CD4-positive, CD25-positive, alpha-beta regulatory T cell (primary cell): ENCODE results near the gene PNPLA3. TPM values are rescaled to one million over a fixed set of nuclear protein-coding genes. Genes with fewer than 3 reads are reported as not detected.
A peak's percentile ranks its signal among the peaks of the same experiment; 100 is the strongest.

Experiments used
- ATAC-seq, 2 donors: fragments of 150-1000 bp; cut with Tn5 transposase; one replicate each; pipeline ENCODE4 v1.10.0; 2021; ENCODE audit warnings: low read depth in 2 of 2, moderate number of reproducible peaks in 2 of 2, moderate library complexity in 1 of 2
- DNase-seq, 3 donors: peaks; one replicate each; pipeline versions ENCODE4 v3.0.0 to v3.0.0-alpha.2; 2012 to 2022; ENCODE audit warnings: mixed read lengths in 1 of 3
- H3K27ac ChIP-seq: one replicate; pipeline ENCODE4 v1.7.0; 2013; ENCODE audit warnings: mild to moderate bottlenecking, low read length; ENCODE audit not compliant: insufficient read depth, poor library complexity, severe bottlenecking
- H3K27me3 ChIP-seq: one replicate; pipeline ENCODE4 v1.7.0; 2013; ENCODE audit warnings: low read length; ENCODE audit not compliant: control insufficient read depth, insufficient read depth
- H3K36me3 ChIP-seq: one replicate; pipeline ENCODE4 v1.7.0; 2013; ENCODE audit warnings: mild to moderate bottlenecking, low read length, moderate library complexity; ENCODE audit not compliant: control insufficient read depth, insufficient read depth
- H3K4me1 ChIP-seq: 2 replicates; pipeline ENCODE4 v1.7.0; 2013; ENCODE audit warnings: mild to moderate bottlenecking, low read length; ENCODE audit not compliant: insufficient read depth, control insufficient read depth, poor library complexity, severe bottlenecking
- H3K4me3 ChIP-seq: one replicate; pipeline ENCODE4 v1.7.0; 2013; ENCODE audit warnings: low read depth, mild to moderate bottlenecking, low read length, moderate library complexity
- H3K9me3 ChIP-seq, 2 experiments: 1 replicate in 1 of 2; 2 replicates in 1 of 2; pipeline ENCODE4 v1.7.0; 2013; ENCODE audit warnings: low read length in 2 of 2, mild to moderate bottlenecking in 1 of 2, moderate library complexity in 1 of 2; ENCODE audit not compliant: control insufficient read depth in 2 of 2
- H3K27ac Mint-ChIP-seq, 3 donors: one replicate each; pipeline ENCODE4 v1.8.0; 2020 to 2022; ENCODE audit warnings: mild to moderate bottlenecking in 3 of 3, mixed read lengths in 3 of 3, moderate library complexity in 2 of 3
- H3K27me3 Mint-ChIP-seq: one replicate; pipeline ENCODE4 v1.8.0; 2022; ENCODE audit warnings: mild to moderate bottlenecking, mixed read lengths
- H3K36me3 Mint-ChIP-seq: one replicate; pipeline ENCODE4 v1.8.0; 2020; ENCODE audit warnings: mixed read lengths
- H3K4me1 Mint-ChIP-seq, 4 donors: one replicate each; pipeline ENCODE4 v1.8.0; 2020 to 2022; ENCODE audit warnings: mixed read lengths in 4 of 4, mild to moderate bottlenecking in 1 of 4
- H3K4me3 Mint-ChIP-seq, 4 donors: one replicate each; pipeline ENCODE4 v1.8.0; 2020 to 2022; ENCODE audit warnings: mild to moderate bottlenecking in 4 of 4, mixed read lengths in 4 of 4, moderate library complexity in 3 of 4
- H3K9me3 Mint-ChIP-seq, 7 donors: one replicate each; pipeline ENCODE4 v1.8.0; 2020 to 2022; ENCODE audit warnings: mixed read lengths in 7 of 7, mild to moderate bottlenecking in 3 of 7, moderate library complexity in 2 of 7
- polyA plus RNA-seq, 4 donors: library from polyadenylated mRNA; unstranded; fragments of 300-500 nt; fragmentation: Illumina TruSeq; gene quantifications; one replicate each; pipeline ENCODE4 v1.2.3, GENCODE V29; 2021
- total RNA-seq: library from RNA; stranded (reverse); gene quantifications from one replicate; pipeline ENCODE4 v1.2.3, GENCODE V29; 2022

PNPLA3 gene
- total and polyA plus RNA-seq, 5 donors from 2014 or later = not detected

- Mint-ChIP-seq H3K27me3 (peaks cover 33% of the 10 kb centered on the region), H3K9me3 (no peaks in the 10 kb centered on the region), H3K36me3 (no peaks in the 10 kb centered on the region), H3K4me3 (no peak overlapping the region), H3K4me1 (peaks cover 0 to 7% (median 5%) of the 10 kb centered on the region in 4 donors), H3K27ac (no peak overlapping the region)
- peaks cover 7% of the 10 kb centered on the region for H3K4me1 ChIP-seq
- no peaks in the 10 kb centered on the region for H3K36me3 ChIP-seq
- H3K27me3 ChIP-seq = peaks cover 2% of the 10 kb centered on the region
- no peak for ATAC-seq
- H3K4me3 ChIP-seq = no peak overlapping the region
- no peak overlapping the region for H3K27ac ChIP-seq
- DNase-seq = no peak
- H3K9me3 ChIP-seq = no peaks in the 10 kb centered on the region
These were observed 4.3 kb upstream of the PNPLA3 start for GRCh38 chr22:43919106-43919973.

- Histone ChIP-seq H3K27ac (no peak overlapping the region), H3K27me3 (peaks cover 2% of the 10 kb centered on the region), H3K36me3 (no peaks in the 10 kb centered on the region), H3K4me3 (no peak overlapping the region), H3K9me3 (no peaks in the 10 kb centered on the region), H3K4me1 (peaks cover 9% of the 10 kb centered on the region)
- H3K27ac Mint-ChIP-seq = no peak overlapping the region
- no peak for DNase-seq
- no peak for ATAC-seq
- H3K4me1 Mint-ChIP-seq = peaks cover 0 to 14% (median 9%) of the 10 kb centered on the region in 4 donors
- no peaks in the 10 kb centered on the region for H3K36me3 Mint-ChIP-seq
- H3K9me3 Mint-ChIP-seq = no peaks in the 10 kb centered on the region
- no peak overlapping the region for H3K4me3 Mint-ChIP-seq
- peaks cover 53% of the 10 kb centered on the region for H3K27me3 Mint-ChIP-seq
These were observed 2.2 kb upstream of the PNPLA3 start for GRCh38 chr22:43921370-43921769.

- no peak overlapping the region for H3K27ac ChIP-seq
- Mint-ChIP-seq H3K27ac (no peak overlapping the region), H3K27me3 (peaks cover 55% of the 10 kb centered on the region), H3K9me3 (no peaks in the 10 kb centered on the region), H3K36me3 (no peaks in the 10 kb centered on the region), H3K4me1 (peaks cover 0 to 14% (median 9%) of the 10 kb centered on the region in 4 donors), H3K4me3 (no peak overlapping the region)
- H3K9me3 ChIP-seq = no peaks in the 10 kb centered on the region
- DNase-seq (no peak), ATAC-seq (no peak)
- H3K36me3 ChIP-seq = no peaks in the 10 kb centered on the region
- no peak overlapping the region for H3K4me3 ChIP-seq
- H3K4me1 ChIP-seq = peaks cover 9% of the 10 kb centered on the region
- H3K27me3 ChIP-seq = peaks cover 2% of the 10 kb centered on the region
These were observed 1.5 kb upstream of the PNPLA3 start for GRCh38 chr22:43922123-43922522.

DNA sequence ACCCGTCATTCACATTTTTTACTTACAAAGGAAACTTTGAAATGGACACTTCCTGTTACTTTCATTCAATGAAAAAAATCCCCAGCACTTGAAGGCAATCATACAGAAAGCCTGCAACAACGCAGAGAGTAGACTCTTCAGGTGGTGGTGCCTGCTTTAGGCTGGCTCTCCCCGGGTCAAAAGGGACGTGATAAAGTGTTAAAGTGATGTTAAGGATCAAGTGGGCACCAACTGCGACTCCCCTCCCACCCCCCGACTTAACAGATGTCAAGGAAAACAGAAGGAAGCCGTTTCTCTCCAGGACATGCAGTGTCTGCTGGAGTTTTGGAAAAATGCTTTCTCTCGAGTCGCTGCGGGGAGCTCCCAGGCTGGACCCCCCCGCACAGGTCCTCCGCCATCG is 414 bp upstream of the PNPLA3 start:
- Histone ChIP-seq H3K27ac (no peak overlapping the region), H3K4me3 (no peak overlapping the region), H3K9me3 (no peaks in the 10 kb centered on the region), H3K4me1 (peaks cover 9% of the 10 kb centered on the region), H3K36me3 (no peaks in the 10 kb centered on the region), H3K27me3 (peaks cover 2% of the 10 kb centered on the region)
- Mint-ChIP-seq H3K4me3 (peak overlapping the region; percentile 79 to 90 (median 84)), H3K4me1 (peaks cover 0 to 14% (median 9%) of the 10 kb centered on the region in 4 donors), H3K36me3 (peaks cover 3% of the 10 kb centered on the region), H3K27me3 (peaks cover 55% of the 10 kb centered on the region), H3K27ac (peak overlapping the region in 1 of 3 donors; percentile 57), H3K9me3 (peaks cover 0 to 2% (median 0%) of the 10 kb centered on the region in 7 donors)
- peak in 1 of 2 donors; percentile 46 for ATAC-seq
- peak in 1 of 3 donors; percentile 31 for DNase-seq

DNA sequence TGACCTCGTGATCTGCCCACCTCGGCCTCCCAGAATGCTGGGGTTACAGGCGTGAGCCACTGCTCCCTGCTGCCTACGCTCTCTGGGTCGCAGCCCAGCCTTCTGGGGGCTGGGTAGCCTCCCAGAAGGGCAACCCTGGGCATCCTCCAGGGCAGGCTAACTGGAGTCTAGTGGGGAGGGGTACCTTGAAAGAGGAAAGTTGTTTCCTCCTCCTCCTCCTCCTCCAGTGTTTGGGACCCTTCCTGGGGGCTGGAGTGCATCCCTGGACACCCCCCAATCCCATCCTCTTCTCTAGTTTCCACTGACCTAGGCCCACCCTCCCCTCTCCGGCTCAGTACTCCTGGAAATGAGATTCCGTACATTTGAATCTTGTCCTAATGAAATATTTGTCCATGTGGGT is 1.3 kb downstream of the PNPLA3 start:
- peak overlapping the region in 1 of 3 donors; percentile 41 for H3K27ac Mint-ChIP-seq

GRCh38 chr22:43925433-43926348 is 2.1 kb downstream of the PNPLA3 start:
- Mint-ChIP-seq H3K9me3 (peaks cover 0 to 4% (median 0%) of the 10 kb centered on the region in 7 donors), H3K27ac (peak overlapping the region in 1 of 3 donors; percentile 41), H3K4me3 (peak overlapping the region in 3 of 4 donors; percentile 26 to 74 (median 52)), H3K36me3 (peaks cover 3% of the 10 kb centered on the region), H3K4me1 (peaks cover 0 to 14% (median 9%) of the 10 kb centered on the region in 4 donors), H3K27me3 (peaks cover 56% of the 10 kb centered on the region)
- H3K9me3 ChIP-seq = no peaks in the 10 kb centered on the region
- H3K27me3 ChIP-seq = peaks cover 2% of the 10 kb centered on the region
- DNase-seq (no peak), ATAC-seq (no peak)
- H3K4me3 ChIP-seq = no peak overlapping the region
- H3K4me1 ChIP-seq = peaks cover 9% of the 10 kb centered on the region
- no peaks in the 10 kb centered on the region for H3K36me3 ChIP-seq
- no peak overlapping the region for H3K27ac ChIP-seq

More for the DNA sequence above, 1.3 kb downstream of the PNPLA3 start:
- ATAC-seq (no peak), DNase-seq (no peak)
- no peak overlapping the region for H3K4me3 ChIP-seq
- peaks cover 3% of the 10 kb centered on the region for H3K36me3 Mint-ChIP-seq
- H3K4me3 Mint-ChIP-seq = peak overlapping the region in 3 of 4 donors; percentile 52 to 74 (median 72)
- peaks cover 2% of the 10 kb centered on the region for H3K27me3 ChIP-seq
- peaks cover 0 to 4% (median 0%) of the 10 kb centered on the region in 7 donors for H3K9me3 Mint-ChIP-seq
- H3K9me3 ChIP-seq = no peaks in the 10 kb centered on the region
- peaks cover 0 to 14% (median 9%) of the 10 kb centered on the region in 4 donors for H3K4me1 Mint-ChIP-seq
- no peaks in the 10 kb centered on the region for H3K36me3 ChIP-seq
- H3K4me1 ChIP-seq = peaks cover 9% of the 10 kb centered on the region
- no peak overlapping the region for H3K27ac ChIP-seq
- peaks cover 56% of the 10 kb centered on the region for H3K27me3 Mint-ChIP-seq

DNA sequence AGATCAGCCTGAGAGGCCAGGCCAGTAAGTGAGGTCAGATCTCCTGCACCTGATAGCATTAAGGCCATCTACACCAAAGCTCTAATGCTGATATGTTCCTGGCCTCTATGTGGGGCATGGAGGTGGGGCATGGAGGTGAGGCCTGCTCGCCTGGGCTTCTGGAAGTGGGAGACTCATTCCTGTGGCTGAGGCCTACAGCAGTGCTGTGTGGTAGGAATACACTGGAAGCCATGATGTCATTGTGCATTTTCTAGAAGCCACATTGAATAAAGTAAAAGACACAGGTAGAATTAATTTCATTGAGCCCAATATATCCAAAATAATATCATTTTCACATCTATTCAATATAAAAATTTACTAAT is 2.7 kb downstream of the PNPLA3 start:
- Histone ChIP-seq H3K36me3 (no peaks in the 10 kb centered on the region), H3K9me3 (no peaks in the 10 kb centered on the region), H3K4me3 (no peak overlapping the region), H3K27ac (no peak overlapping the region), H3K4me1 (peaks cover 9% of the 10 kb centered on the region), H3K27me3 (no peaks in the 10 kb centered on the region)
- DNase-seq (no peak), ATAC-seq (no peak)
- Mint-ChIP-seq H3K27me3 (peaks cover 56% of the 10 kb centered on the region), H3K4me1 (peaks cover 0 to 14% (median 9%) of the 10 kb centered on the region in 4 donors), H3K9me3 (peaks cover 0 to 4% (median 0%) of the 10 kb centered on the region in 7 donors), H3K4me3 (peak overlapping the region in 1 of 4 donors; percentile 24), H3K27ac (no peak overlapping the region), H3K36me3 (peaks cover 3% of the 10 kb centered on the region)
